H1 (cell line): ENCODE data around the gene ENTR1. TPM values are rescaled to one million over a fixed set of nuclear protein-coding genes. Genes with fewer than 3 reads are reported as not detected.

Experiments
- CTCF ChIA-PET: fragments of 300-600 bp; sonication (Branson Sonifier 250); formaldehyde crosslinking; loops from one replicate; lab custom pipeline; 2021; ENCODE audit not compliant: partially characterized antibody; lab: Charles Lee
- POLR2A ChIA-PET: fragments of 300-600 bp; sonication (Branson Sonifier 250); formaldehyde crosslinking; loops from one replicate; lab custom pipeline; 2021; ENCODE audit warnings: inconsistent platforms; ENCODE audit not compliant: partially characterized antibody; lab: Charles Lee
- DNase-seq, 2 experiments: peaks; one replicate each; pipeline versions ENCODE4 v3.0.0 to v3.0.0-alpha.2; 2010 to 2022; ENCODE audit warnings: low spot score in 2 of 2, low read depth in 1 of 2, mixed read lengths in 1 of 2
- FAIRE-seq: peaks from 2 replicates; lab custom pipeline; 2011; peaks lifted over from hg19 to GRCh38; lab: Jason Lieb, UNC
- H2AFZ ChIP-seq: 2 replicates; pipeline ENCODE4 v1.8.1; 2012; ENCODE audit warnings: low read length, inconsistent platforms
- H2AK5ac ChIP-seq: 2 replicates; pipeline ENCODE4 v1.6.1; 2013; ENCODE audit warnings: low read depth, low read length
- H2BK120ac ChIP-seq: replicated peaks from 2 replicates; pipeline ENCODE3; 2013; ENCODE audit warnings: low read depth, low read length, inconsistent platforms
- H2BK12ac ChIP-seq: 2 replicates; pipeline ENCODE4 v1.6.1; 2013; ENCODE audit warnings: low read depth, low read length
- H2BK15ac ChIP-seq: 2 replicates; pipeline ENCODE4 v1.6.1; 2013; ENCODE audit warnings: low read length
- H2BK20ac ChIP-seq: 2 replicates; pipeline ENCODE4 v1.6.1; 2013; ENCODE audit warnings: low read length
- H2BK5ac ChIP-seq: 2 replicates; pipeline ENCODE4 v1.6.1; 2013; ENCODE audit warnings: low read depth, low read length
- H3K14ac ChIP-seq: 2 replicates; pipeline ENCODE4 v1.6.1; 2013; ENCODE audit warnings: inconsistent platforms; ENCODE audit not compliant: insufficient read length
- H3K18ac ChIP-seq: 2 replicates; pipeline ENCODE4 v1.6.1; 2013; ENCODE audit warnings: low read length; ENCODE audit errors: extremely low read depth
- H3K23ac ChIP-seq: 2 replicates; pipeline ENCODE4 v1.6.1; 2013; ENCODE audit warnings: inconsistent platforms; ENCODE audit not compliant: insufficient read length
- H3K23me2 ChIP-seq: 2 replicates; pipeline ENCODE4 v1.6.1; 2013; ENCODE audit warnings: low read depth, low read length
- H3K27ac ChIP-seq: 2 replicates; pipeline ENCODE4 v1.6.1; 2011; ENCODE audit warnings: low read depth, low read length, inconsistent platforms
- H3K27me3 ChIP-seq, 4 experiments: replicated peaks in 1 of 4; 1 replicate in 1 of 4; 2 replicates in 3 of 4; pipeline versions ENCODE4 v1.6.1 to v1.8.1; 2011 to 2013; ENCODE audit warnings: low read length in 3 of 4, mild to moderate bottlenecking in 3 of 4, inconsistent platforms in 2 of 4, mixed read lengths in 2 of 4, moderate library complexity in 1 of 4; ENCODE audit not compliant: control insufficient read depth in 3 of 4, insufficient read depth in 3 of 4; ENCODE audit errors: extremely low read depth in 1 of 4
- H3K36me3 ChIP-seq, 4 experiments: 2 replicates each; pipeline versions ENCODE4 v1.6.1 to v1.8.1; 2011 to 2013; ENCODE audit warnings: mild to moderate bottlenecking in 4 of 4, low read length in 3 of 4, moderate library complexity in 2 of 4, control low read depth in 1 of 4, inconsistent platforms in 1 of 4; ENCODE audit not compliant: insufficient read depth in 4 of 4, control insufficient read depth in 2 of 4
- H3K4ac ChIP-seq: replicated peaks from 2 replicates; pipeline ENCODE3; 2013; ENCODE audit warnings: low read length, low read depth, mixed read lengths, inconsistent platforms; ENCODE audit not compliant: insufficient read length
- H3K4me1 ChIP-seq, 4 experiments: replicated peaks in 1 of 4; 1 replicate in 1 of 4; 2 replicates in 3 of 4; pipeline versions ENCODE4 v1.6.1 to v1.8.1; 2011 to 2013; ENCODE audit warnings: low read length in 3 of 4, inconsistent platforms in 2 of 4, mixed read lengths in 1 of 4; ENCODE audit not compliant: insufficient read depth in 4 of 4, control insufficient read depth in 3 of 4
- H3K4me2 ChIP-seq, 2 experiments: 2 replicates each; pipeline versions ENCODE4 v1.6.1 to v1.8.1; 2011 to 2013; ENCODE audit warnings: low read depth in 2 of 2, low read length in 2 of 2, control low read depth in 1 of 2, inconsistent platforms in 1 of 2, mild to moderate bottlenecking in 1 of 2; ENCODE audit not compliant: insufficient read depth in 1 of 2
- H3K4me3 ChIP-seq, 4 experiments: fragments of 200-600, 300-600 bp in 1 of 4; sonication (generic), shearing (Covaris generic), sonication (Bioruptor Twin) in 1 of 4; 2 replicates each; pipeline versions ENCODE4 v1.5.1 to v1.8.1; 2011 to 2016; ENCODE audit warnings: low read length in 4 of 4, low read depth in 3 of 4, control low read depth in 2 of 4, inconsistent platforms in 2 of 4, mild to moderate bottlenecking in 2 of 4, mixed read lengths in 1 of 4, moderate library complexity in 1 of 4; ENCODE audit not compliant: insufficient read depth in 2 of 4; ENCODE audit errors: extremely low read depth in 1 of 4
- H3K56ac ChIP-seq: replicated peaks from 2 replicates; pipeline ENCODE3; 2013; ENCODE audit warnings: low read depth, mild to moderate bottlenecking, mixed read lengths, low read length, inconsistent platforms; ENCODE audit not compliant: insufficient read length
- H3K79me1 ChIP-seq: 2 replicates; pipeline ENCODE4 v1.6.1; 2013; ENCODE audit warnings: low read depth, low read length, control low read depth
- H3K79me2 ChIP-seq, 2 experiments: 2 replicates each; pipeline versions ENCODE4 v1.6.1 to v1.8.1; 2012 to 2013; ENCODE audit warnings: low read length in 2 of 2, mild to moderate bottlenecking in 2 of 2, inconsistent platforms in 1 of 2; ENCODE audit not compliant: insufficient read depth in 2 of 2, control insufficient read depth in 1 of 2
- H3K9ac ChIP-seq, 4 experiments: replicated peaks in 1 of 4; 1 replicate in 1 of 4; 2 replicates in 3 of 4; pipeline versions ENCODE4 v1.6.1 to v1.8.1; 2011 to 2013; ENCODE audit warnings: low read depth in 3 of 4, low read length in 3 of 4, control low read depth in 2 of 4, mild to moderate bottlenecking in 2 of 4, moderate library complexity in 2 of 4, inconsistent platforms in 1 of 4; ENCODE audit errors: extremely low read depth in 1 of 4
- H3K9me3 ChIP-seq, 2 experiments: 2 replicates each; pipeline versions ENCODE4 v1.6.1 to v1.8.1; 2012 to 2013; ENCODE audit warnings: mild to moderate bottlenecking in 2 of 2, moderate library complexity in 2 of 2, control low read depth in 1 of 2, inconsistent platforms in 1 of 2, low read depth in 1 of 2, low read length in 1 of 2, mixed read lengths in 1 of 2; ENCODE audit not compliant: insufficient read depth in 2 of 2
- H4K20me1 ChIP-seq, 2 experiments: replicated peaks in 1 of 2; 2 replicates each; pipeline versions ENCODE3 to v1.8.1; 2011 to 2013; ENCODE audit warnings: inconsistent platforms in 2 of 2, low read length in 2 of 2, mild to moderate bottlenecking in 1 of 2; ENCODE audit not compliant: insufficient read depth in 2 of 2, control insufficient read depth in 1 of 2
- H4K5ac ChIP-seq: 2 replicates; pipeline ENCODE4 v1.6.1; 2013; ENCODE audit warnings: low read length, low read depth, mixed read lengths, inconsistent platforms; ENCODE audit not compliant: insufficient read length
- H4K8ac ChIP-seq: 2 replicates; pipeline ENCODE4 v1.8.0; 2013; ENCODE audit warnings: mild to moderate bottlenecking, moderate library complexity, low read length, inconsistent platforms; ENCODE audit not compliant: insufficient read depth; ENCODE audit errors: extremely low read depth
- H4K91ac ChIP-seq: replicated peaks from 2 replicates; pipeline ENCODE3; 2013; ENCODE audit warnings: low read length, mixed read lengths, inconsistent platforms; ENCODE audit not compliant: insufficient read length
- CHD2 ChIP-seq: IDR thresholded peaks from 2 replicates; pipeline ENCODE4 v1.6.1; 2012; ENCODE audit warnings: low read length, improper control_type of control experiment
- EGR1 ChIP-seq: IDR thresholded peaks from 2 replicates; pipeline ENCODE4 v1.6.1; 2011; ENCODE audit warnings: low read depth, low read length, borderline replicate concordance
- KDM5A ChIP-seq: fragments of 200-600 bp; IDR thresholded peaks from 2 replicates; pipeline ENCODE4 v1.7.1; 2012; ENCODE audit warnings: mild to moderate bottlenecking, low read length, inconsistent platforms, mixed read lengths
- NANOG ChIP-seq: IDR thresholded peaks from 2 replicates; pipeline ENCODE4 v1.6.1; 2011; ENCODE audit warnings: low read length, low read depth, mild to moderate bottlenecking, inconsistent platforms; ENCODE audit not compliant: insufficient read depth, poor library complexity, severe bottlenecking
- POU5F1 ChIP-seq: IDR thresholded peaks from 2 replicates; pipeline ENCODE4 v1.6.1; 2011; ENCODE audit warnings: low read depth, mild to moderate bottlenecking, low read length, moderate library complexity
- RAD21 ChIP-seq, 2 experiments: IDR thresholded peaks in 1 of 2; conservative IDR thresholded peaks in 1 of 2; 2 replicates each; pipeline ENCODE4 v1.6.1; 2011; ENCODE audit warnings: low read depth in 2 of 2, low read length in 2 of 2, improper control_type of control experiment in 1 of 2, inconsistent platforms in 1 of 2, mild to moderate bottlenecking in 1 of 2, moderate library complexity in 1 of 2
- RFX5 ChIP-seq: IDR thresholded peaks from 2 replicates; pipeline ENCODE4 v1.6.1; 2011; ENCODE audit warnings: low read depth, low read length, improper control_type of control experiment, borderline replicate concordance
- RNF2 ChIP-seq: fragments of 200-900, 300-1000 bp; sonication (generic); IDR thresholded peaks from 2 replicates; pipeline ENCODE4 v1.7.1; 2016; ENCODE audit warnings: borderline replicate concordance, low read depth, mild to moderate bottlenecking, antibody characterized with exemption, low read length; ENCODE audit not compliant: poor library complexity, severe bottlenecking; ENCODE audit errors: missing control alignments
- SIX5 ChIP-seq: IDR thresholded peaks from 2 replicates; pipeline ENCODE4 v1.6.1; 2011; ENCODE audit warnings: mild to moderate bottlenecking, low read depth, low read length
- TAF7 ChIP-seq: optimal IDR thresholded peaks from 2 replicates; pipeline ENCODE3; 2011; ENCODE audit warnings: low read depth, mild to moderate bottlenecking, inconsistent platforms, low read length, moderate library complexity, borderline replicate concordance
- YY1 ChIP-seq: IDR thresholded peaks from 2 replicates; pipeline ENCODE4 v1.6.1; 2011; ENCODE audit warnings: low read depth, mild to moderate bottlenecking, low read length
- WGBS, 2 experiments: shearing (Covaris generic) in 1 of 2; methylation state at CpG; one replicate each; pipeline versions ENCODE4 v1.1.6 to v1.1.7; 2013 to 2015; ENCODE audit warnings: low lambda C conversion rate in 2 of 2, mixed read lengths in 2 of 2, inconsistent platforms in 1 of 2, low coverage in 1 of 2, missing lambda C conversion rate in 1 of 2; ENCODE audit not compliant: insufficient replicate concordance in 2 of 2, insufficient coverage in 1 of 2, insufficient read length in 1 of 2; ENCODE audit errors: extremely low coverage in 1 of 2, missing lambda C conversion rate in 1 of 2; 5-methylcytosine and 5-hydroxymethylcytosine counted together
- polyA plus RNA-seq, 7 experiments: library from polyadenylated mRNA; depleted of rRNA in 3 of 7; stranded (reverse) in 5 of 7; unstranded in 2 of 7; fragments of >200 nt in 5 of 7; fragments of 200-250 nt in 2 of 7; gene quantifications; 1 replicate in 5 of 7; 2 replicates in 1 of 7; 4 replicates in 1 of 7; pipeline versions ENCODE4 v1.2.1 to v1.2.3, GENCODE V29; 2011 to 2013; ENCODE audit warnings: missing spikeins in 2 of 7, mixed read lengths in 2 of 7
- total RNA-seq: library from RNA; stranded (reverse); fragmentation: NEBNext Ultra II Directional; extraction: Animal tissue kit (Norgen Biotek cat#: 25700); gene quantifications from 2 replicates; pipeline ENCODE4 v1.2.1, GENCODE V29; 2021

Gene ENTR1
- total and polyA plus RNA-seq, 2 of the 8 experiments (the other 6 are each of a cell fraction or from before 2014, with no cell fraction given) = 65.2 to 102 TPM

GRCh38 chr9:136418182-136419091, 8.0 kb upstream of the ENTR1 start:
- no peaks in the 10 kb centered on the region for H3K27me3 ChIP-seq
- H3K23me2 ChIP-seq = no peaks in the 10 kb centered on the region
- peaks cover 14 to 17% of the 10 kb centered on the region in 2 experiments for H4K20me1 ChIP-seq
- 94% methylated on average over 48 of the region's 48 CpGs; no CpG with 5 or more reads in 1 of the 2 experiments for WGBS, 2 experiments
- no peak overlapping the region for H2BK20ac ChIP-seq
- H4K91ac ChIP-seq = no peak overlapping the region
- no peak overlapping the region for H3K4me2 ChIP-seq
- H4K8ac ChIP-seq = no peak overlapping the region; the same call in 1 of the 2 replicates
- H3K4ac ChIP-seq = no peak overlapping the region
- H3K4me3 ChIP-seq = no peak overlapping the region
- H3K14ac ChIP-seq = no peak overlapping the region
- no peak overlapping the region for H4K5ac ChIP-seq
- no peak overlapping the region for H3K18ac ChIP-seq
- H3K79me2 ChIP-seq = peaks cover 0 to 5% of the 10 kb centered on the region in 2 experiments; a peak in 2 of 4 replicates
- H2BK12ac ChIP-seq = no peak overlapping the region
- H3K27ac ChIP-seq = no peak overlapping the region
- ChIA-PET POLR2A (interaction anchor here (0.7 to 4.4 kb wide), 6 partner anchors 9 to 37 kb away, joined by 3 to 25 read pairs (median 4); no protein-coding TSS in a partner anchor), CTCF (interaction anchor here (0.8 kb wide), 1 partner anchor 12 kb away, joined by 3 read pairs; no protein-coding TSS in a partner anchor)
- FAIRE-seq (no peak), DNase-seq (no peak)
- peaks cover 2% of the 10 kb centered on the region; the same call in 1 of the 2 replicates for H3K79me1 ChIP-seq
- no peak overlapping the region for H2AK5ac ChIP-seq
- H2BK5ac ChIP-seq = no peak overlapping the region
- no peaks in the 10 kb centered on the region for H3K4me1 ChIP-seq
- H2BK15ac ChIP-seq = no peak overlapping the region
- no peak overlapping the region for H3K56ac ChIP-seq
- no peak overlapping the region for H3K23ac ChIP-seq
- H3K36me3 ChIP-seq = peaks cover 38 to 68% (median 55%) of the 10 kb centered on the region in 4 experiments
- H2BK120ac ChIP-seq = no peak overlapping the region
- H3K9ac ChIP-seq = no peak overlapping the region
- no peaks in the 10 kb centered on the region for H3K9me3 ChIP-seq
- H2AFZ ChIP-seq = no peak overlapping the region
- TF ChIP-seq RNF2 (no peak), EGR1 (no peak), POU5F1 (no peak), SIX5 (no peak), RFX5 (no peak), RAD21 (IDR thresholded peaks at IDR 0.05 in 1 of 2, conservative IDR thresholded peaks at IDR 0.05 in 1 of 2; ENCODE audit: low read depth in 2 of 2, low read length in 2 of 2) (no peak), KDM5A (no peak), CHD2 (no peak), TAF7 (no peak), NANOG (no peak), YY1 (no peak)
